Psoas muscle (tissue), 8 donors: ENCODE data around the gene SOCS7. TPM values are rescaled to one million over a fixed set of nuclear protein-coding genes. Genes with fewer than 3 reads are reported as not detected.

ENCODE experiments used
- ATAC-seq, 4 donors: fragments of 200-7000 bp; cut with Tn5 transposase; one replicate each; pipeline ENCODE4 v1.9.1; 2020; ENCODE audit warnings: moderate library complexity in 3 of 4, mild to moderate bottlenecking in 2 of 4
- DNase-seq, 2 donors: peaks; one replicate each; pipeline ENCODE4 v3.0.0-alpha.2; 2020
- H3K27ac ChIP-seq: fragments of 200-600 bp; one replicate; pipeline ENCODE4 v1.8.0; 2022
- H3K27me3 ChIP-seq, 3 donors: fragments of 200-600 bp in 1 of 3; one replicate each; pipeline versions ENCODE4 v1.6.1 to v1.8.0; 2013 to 2022; ENCODE audit warnings: low read length in 2 of 3, mild to moderate bottlenecking in 2 of 3, moderate library complexity in 1 of 3; ENCODE audit not compliant: insufficient read depth in 3 of 3
- H3K36me3 ChIP-seq, 2 donors: fragments of 200-600 bp in 1 of 2; one replicate each; pipeline versions ENCODE4 v1.6.1 to v1.8.0; 2013 to 2022; ENCODE audit warnings: low read depth in 1 of 2, mild to moderate bottlenecking in 1 of 2, moderate library complexity in 1 of 2; ENCODE audit not compliant: insufficient read depth in 1 of 2
- H3K4me1 ChIP-seq: fragments of 200-600 bp; one replicate; pipeline ENCODE4 v1.8.0; 2022
- H3K4me3 ChIP-seq: fragments of 200-600 bp; one replicate; pipeline ENCODE4 v1.8.0; 2022; ENCODE audit warnings: mild to moderate bottlenecking
- H3K9me3 ChIP-seq: fragments of 200-600 bp; one replicate; pipeline ENCODE4 v1.8.0; 2022
- WGBS, 3 donors: extraction: QIAGEN DNeasy Blood & Tissue Kit; methylation state at CpG; one replicate each; pipeline versions ENCODE4 v1.1.6 to v1.1.7; 2013; 5-methylcytosine and 5-hydroxymethylcytosine counted together
- intact Hi-C, 2 donors: fragments of 100-400 bp; cut with DNase I; formaldehyde crosslinking; loops; one replicate each; pipeline versions ENCODE4 v1.11.0 to v1.14.2; 2022
- polyA plus RNA-seq, 3 donors: library from polyadenylated mRNA; stranded (reverse); fragments of 200-250 nt; gene quantifications; one replicate each; pipeline ENCODE4 v1.2.3, GENCODE V29; 2013
- total RNA-seq, 4 donors: library from RNA; stranded (reverse); fragmentation: NEBNext Ultra II Directional in 2 of 4; extraction: Animal tissue kit (Norgen Biotek cat#: 25700) in 2 of 4; gene quantifications; one replicate each; pipeline versions ENCODE4 v1.2.1 to v1.2.4, GENCODE V29; 2021 to 2023
- TF ChIP-seq, protein P1 (sequence below): fragments of 200-600 bp; IDR thresholded peaks from one replicate; pipeline ENCODE4 v1.8.0; 2022; ENCODE audit warnings: antibody characterized with exemption
- donor health status: healthy with polysubstance abuse.
- donor health status: DM: no; HTN: no; CAD: no; lungs with moderate emphysema.
- donor health status: Bipolar disorder and iron deficiency.
- donor health status: healthy.
- donor health status: DM: yes; HTN: yes; CAD: no.
- donor health status: DM: no; HTN: no; CAD: no.
- donor health status: DM: no; HTN: no; CAD: no.
- donor health status: DM: yes; HTN: yes; CAD: no.

SOCS7 gene
- total and polyA plus RNA-seq, 7 donors: 6.6 to 28.9 (median 23.9) TPM

DNA sequence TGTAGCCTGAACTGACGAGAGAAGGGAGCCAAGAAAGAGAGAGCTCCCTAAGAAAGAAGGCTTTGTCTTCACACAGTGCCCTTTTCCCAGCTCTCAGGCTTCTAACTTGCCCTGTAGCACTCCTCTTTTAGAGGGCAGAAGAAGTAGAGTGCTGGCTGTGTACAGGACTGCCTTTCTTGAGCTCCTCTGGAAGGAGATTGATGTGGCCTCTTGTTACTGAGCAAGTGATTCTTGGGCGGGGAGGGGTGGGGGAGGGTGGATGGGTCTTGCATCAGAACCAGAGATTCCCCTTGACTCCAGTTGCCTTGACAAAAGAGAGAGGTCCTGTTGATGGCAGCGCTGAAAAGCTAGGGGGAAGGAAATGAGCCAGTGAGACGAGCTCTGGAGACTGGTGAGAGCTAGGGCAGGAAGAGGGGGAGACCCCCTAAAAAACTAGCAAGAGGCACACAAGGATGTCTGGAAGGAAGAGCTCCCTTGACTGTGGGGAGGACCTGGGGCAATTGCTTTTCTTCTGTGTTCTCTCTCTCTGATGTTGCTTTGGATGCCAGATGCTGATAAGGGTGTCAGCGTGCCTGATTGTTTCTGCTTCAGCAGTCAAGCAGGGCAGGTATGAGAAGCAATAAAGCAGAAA lies 26.3 kb upstream of the SOCS7 start:
- intact Hi-C loops: no loop called here
- no peak overlapping the region for H3K27ac ChIP-seq
- TF ChIP-seq, protein P1, sequence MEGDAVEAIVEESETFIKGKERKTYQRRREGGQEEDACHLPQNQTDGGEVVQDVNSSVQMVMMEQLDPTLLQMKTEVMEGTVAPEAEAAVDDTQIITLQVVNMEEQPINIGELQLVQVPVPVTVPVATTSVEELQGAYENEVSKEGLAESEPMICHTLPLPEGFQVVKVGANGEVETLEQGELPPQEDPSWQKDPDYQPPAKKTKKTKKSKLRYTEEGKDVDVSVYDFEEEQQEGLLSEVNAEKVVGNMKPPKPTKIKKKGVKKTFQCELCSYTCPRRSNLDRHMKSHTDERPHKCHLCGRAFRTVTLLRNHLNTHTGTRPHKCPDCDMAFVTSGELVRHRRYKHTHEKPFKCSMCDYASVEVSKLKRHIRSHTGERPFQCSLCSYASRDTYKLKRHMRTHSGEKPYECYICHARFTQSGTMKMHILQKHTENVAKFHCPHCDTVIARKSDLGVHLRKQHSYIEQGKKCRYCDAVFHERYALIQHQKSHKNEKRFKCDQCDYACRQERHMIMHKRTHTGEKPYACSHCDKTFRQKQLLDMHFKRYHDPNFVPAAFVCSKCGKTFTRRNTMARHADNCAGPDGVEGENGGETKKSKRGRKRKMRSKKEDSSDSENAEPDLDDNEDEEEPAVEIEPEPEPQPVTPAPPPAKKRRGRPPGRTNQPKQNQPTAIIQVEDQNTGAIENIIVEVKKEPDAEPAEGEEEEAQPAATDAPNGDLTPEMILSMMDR: no peak
- H3K9me3 ChIP-seq: no peaks in the 10 kb centered on the region
- DNase-seq (no peak), ATAC-seq (peak in 1 of 4 donors; percentile 33)
- peaks cover 1 to 31% of the 10 kb centered on the region in 2 donors for H3K36me3 ChIP-seq
- no peaks in the 10 kb centered on the region for H3K4me1 ChIP-seq
- WGBS, 3 donors: 46 to 53% (median 52%) methylated on average over 5 of the region's 5 CpGs
- peaks cover 0 to 5% (median 0%) of the 10 kb centered on the region in 3 donors for H3K27me3 ChIP-seq
- H3K4me3 ChIP-seq: no peak overlapping the region

DNA sequence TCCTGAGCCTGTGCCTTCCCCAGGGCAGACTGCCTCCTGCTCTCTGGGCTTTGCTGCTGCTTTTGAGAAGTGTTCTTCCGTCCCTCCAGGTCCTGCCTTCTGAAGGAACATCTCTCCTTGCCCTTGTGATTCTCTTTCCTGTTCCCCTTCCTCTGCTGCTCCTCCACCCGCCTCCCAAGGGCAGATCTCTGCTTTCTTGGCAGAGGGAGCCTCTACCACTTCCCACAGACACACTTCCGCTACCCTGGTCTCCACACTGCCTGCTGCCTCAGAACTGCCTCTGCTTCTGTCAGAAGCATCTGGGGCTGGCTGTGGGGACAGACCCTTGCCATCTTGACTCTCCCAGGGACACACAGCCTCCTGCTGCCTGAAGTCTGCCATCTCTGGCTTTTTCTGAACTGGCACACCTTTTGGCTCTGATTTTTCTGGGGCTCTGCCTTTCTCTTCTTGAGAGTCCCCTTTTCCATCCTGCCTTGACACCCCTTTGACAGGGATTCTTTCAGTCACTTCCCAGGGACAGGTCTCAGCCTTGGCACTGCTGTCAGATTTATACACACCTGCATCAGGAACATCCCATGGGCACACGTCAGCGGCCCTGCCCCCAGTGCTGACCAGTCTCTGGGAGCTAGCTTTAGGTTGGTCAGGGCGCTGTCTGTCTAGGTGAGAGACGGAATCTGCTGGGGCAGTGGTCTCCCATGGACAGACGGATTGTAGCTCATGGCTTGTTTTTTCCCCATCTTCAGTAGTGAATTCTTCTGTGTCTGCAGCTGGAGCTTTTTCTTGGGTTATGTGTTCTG lies 24.4 kb upstream of the SOCS7 start:
- no peak overlapping the region for H3K4me3 ChIP-seq
- WGBS, 3 donors: 72 to 79% (median 78%) methylated on average over 8 of the region's 8 CpGs
- intact Hi-C loops: no loop called here
- ATAC-seq (no peak), DNase-seq (no peak)
- no peak overlapping the region for H3K27ac ChIP-seq
- H3K36me3 ChIP-seq: peaks cover 0 to 19% of the 10 kb centered on the region in 2 donors
- no peaks in the 10 kb centered on the region for H3K9me3 ChIP-seq
- H3K27me3 ChIP-seq: peaks cover 0 to 5% (median 0%) of the 10 kb centered on the region in 3 donors
- TF ChIP-seq, protein P1: no peak
- H3K4me1 ChIP-seq: no peaks in the 10 kb centered on the region

DNA sequence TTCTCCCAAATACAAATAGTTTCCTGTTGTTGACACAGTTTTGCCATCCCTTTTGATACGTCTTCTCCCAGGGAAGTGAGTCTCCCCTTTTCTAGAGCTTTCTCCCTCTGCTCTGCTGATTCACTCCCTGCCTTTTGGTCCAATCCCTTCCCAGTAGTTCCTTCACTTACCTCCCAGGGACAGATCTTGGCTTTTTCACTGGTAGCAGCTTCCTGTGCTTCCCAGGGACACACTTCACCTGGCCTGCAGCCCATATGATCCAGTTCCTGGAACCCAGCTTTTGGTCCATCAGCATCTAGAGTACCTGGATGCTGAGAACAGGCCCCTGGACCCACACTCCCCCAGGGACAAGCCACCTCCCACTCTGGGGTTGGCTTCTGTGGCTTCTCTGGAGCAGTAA lies 23.7 kb upstream of the SOCS7 start:
- H3K36me3 ChIP-seq: peaks cover 0 to 13% of the 10 kb centered on the region in 2 donors
- H3K27me3 ChIP-seq: peaks cover 0 to 5% (median 0%) of the 10 kb centered on the region in 3 donors
- TF ChIP-seq, protein P1: no peak
- 57 to 65% (median 57%) methylated on average over 1 of the region's 1 CpG for WGBS, 3 donors
- intact Hi-C loops: no loop called here
- no peaks in the 10 kb centered on the region for H3K4me1 ChIP-seq
- H3K4me3 ChIP-seq: no peak overlapping the region
- DNase-seq: no peak
- H3K9me3 ChIP-seq: no peaks in the 10 kb centered on the region
- no peak for ATAC-seq
- no peak overlapping the region for H3K27ac ChIP-seq

DNA sequence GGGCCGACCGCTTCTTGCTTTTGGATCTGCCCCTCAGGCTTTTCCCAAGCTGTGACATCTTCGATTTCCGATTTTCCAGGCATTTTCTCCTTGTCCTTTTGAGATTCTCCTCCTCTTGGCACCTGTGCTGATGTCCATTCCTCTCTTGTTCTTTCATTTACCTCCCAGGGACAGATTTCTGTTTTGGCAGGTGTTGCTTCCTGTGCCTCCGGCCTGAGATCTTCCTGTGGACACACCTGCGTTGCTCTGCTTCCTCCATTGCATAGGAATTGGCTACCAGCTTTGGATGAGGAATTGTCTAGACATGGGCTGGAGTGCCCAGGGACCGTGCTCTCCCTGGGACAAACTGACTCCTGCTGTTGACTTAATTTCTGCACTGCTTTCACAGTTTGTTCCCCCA lies 23.0 kb upstream of the SOCS7 start:
- 66 to 74% (median 68%) methylated on average over 7 of the region's 7 CpGs for whole genome bisulfite sequencing, 3 donors
- no peak for DNase-seq
- Histone ChIP-seq H3K9me3 (no peaks in the 10 kb centered on the region), H3K27ac (no peak overlapping the region), H3K4me1 (no peaks in the 10 kb centered on the region), H3K4me3 (no peak overlapping the region), H3K27me3 (peaks cover 0 to 5% (median 0%) of the 10 kb centered on the region in 3 donors), H3K36me3 (peaks cover 0 to 6% of the 10 kb centered on the region in 2 donors)
- TF ChIP-seq, protein P1: no peak
- no peak for ATAC-seq
- intact Hi-C loops: no loop called here
